Measurements from ENCODE around the gene MBD6. TPM values are rescaled to one million over a fixed set of nuclear protein-coding genes. Genes with fewer than 3 reads are reported as not detected.

The MBD6 gene
- total RNA-seq, 3 donors from 2014 or later = 12.6 to 26.1 (median 19.7) TPM

- H3K4me3 ChIP-seq = peak overlapping the region; percentile 81 to 93 (median 84)
- peak in 1 of 2 donors; percentile 70 for DNase-seq (ENCODE audit: low spot score in 2 of 2)
- H3K4me1 ChIP-seq = peaks cover 13 to 41% of the 10 kb centered on the region in 2 donors
- no peaks in the 10 kb centered on the region for H3K36me3 ChIP-seq
- no peaks in the 10 kb centered on the region for H3K9me3 ChIP-seq
- no peaks in the 10 kb centered on the region for H3K27me3 ChIP-seq
- H3K27ac ChIP-seq = peak overlapping the region; percentile 99 to 100
- no peak for TF ChIP-seq POLR2A (IDR thresholded peaks at IDR 0.05)
- no peak for TF ChIP-seq CTCF (IDR thresholded peaks at IDR 0.05)
- TF ChIP-seq POLR2AphosphoS5 (IDR thresholded peaks at IDR 0.05) = no peak
- intact Hi-C loops (cut with DNase I; ENCODE audit: low total_unique reads) = loop anchor here (5.0 kb wide), 1 partner anchor 434 kb away; the partner anchor contains the start of gene NAB2
Measured at GRCh38 chr12:57521525-57522010, 1.1 kb upstream of the MBD6 start.

- H3K4me1 ChIP-seq = peaks cover 13 to 39% of the 10 kb centered on the region in 2 donors
- intact Hi-C loops (cut with DNase I; ENCODE audit: low total_unique reads) = loop anchor here (5.0 kb wide), 1 partner anchor 436 kb away; the partner anchor contains the start of gene NAB2
- DNase-seq (ENCODE audit: low spot score in 2 of 2) = peak in 1 of 2 donors; percentile 43
- H3K27ac ChIP-seq = peak overlapping the region; percentile 99 to 100
- H3K36me3 ChIP-seq = no peaks in the 10 kb centered on the region
- peak overlapping the region; percentile 81 to 93 (median 84) for H3K4me3 ChIP-seq
- H3K27me3 ChIP-seq = no peaks in the 10 kb centered on the region
- H3K9me3 ChIP-seq = no peaks in the 10 kb centered on the region
- TF ChIP-seq POLR2AphosphoS5 (IDR thresholded peaks at IDR 0.05) (peak in 1 of 3 donors; percentile 5), CTCF (IDR thresholded peaks at IDR 0.05) (no peak)
Measured at GRCh38 chr12:57522887-57523705, 472 bp downstream of the MBD6 start.

- intact Hi-C loops (cut with DNase I; ENCODE audit: low total_unique reads) = loop anchor here (5.0 kb wide), 1 partner anchor 437 kb away; the partner anchor contains the start of gene NAB2
- Histone ChIP-seq H3K4me1 (peaks cover 9 to 30% of the 10 kb centered on the region in 2 donors), H3K27ac (peak overlapping the region; percentile 99 to 100), H3K4me3 (peak overlapping the region; percentile 81 to 93 (median 84)), H3K36me3 (no peaks in the 10 kb centered on the region), H3K27me3 (no peaks in the 10 kb centered on the region), H3K9me3 (no peaks in the 10 kb centered on the region)
- TF ChIP-seq CTCF (IDR thresholded peaks at IDR 0.05) (no peak), POLR2A (IDR thresholded peaks at IDR 0.05) (no peak), POLR2AphosphoS5 (IDR thresholded peaks at IDR 0.05) (no peak)
- no peak for DNase-seq (ENCODE audit: low spot score in 2 of 2)
Measured at GRCh38 chr12:57523706-57524614, 1.3 kb downstream of the MBD6 start.

GRCh38 chr12:57524814-57525614 is 2.4 kb downstream of the MBD6 start:
- Histone ChIP-seq H3K27ac (peak overlapping the region; percentile 6 to 100), H3K4me1 (peaks cover 7 to 30% of the 10 kb centered on the region in 2 donors), H3K27me3 (no peaks in the 10 kb centered on the region), H3K4me3 (peak overlapping the region in 1 of 3 donors; percentile 93), H3K9me3 (no peaks in the 10 kb centered on the region), H3K36me3 (no peaks in the 10 kb centered on the region)
- intact Hi-C loops (cut with DNase I; ENCODE audit: low total_unique reads) = loop anchor here (5.0 kb wide), 1 partner anchor 438 kb away; the partner anchor contains the start of gene NAB2
- no peak for TF ChIP-seq POLR2A (IDR thresholded peaks at IDR 0.05)
- TF ChIP-seq CTCF (IDR thresholded peaks at IDR 0.05) = no peak
- TF ChIP-seq POLR2AphosphoS5 (IDR thresholded peaks at IDR 0.05) = no peak
- DNase-seq (ENCODE audit: low spot score in 2 of 2) = no peak
